ENCODE results near the gene FKBP8. TPM values are rescaled to one million over a fixed set of nuclear protein-coding genes. Genes with fewer than 3 reads are reported as not detected.
A peak's percentile ranks its signal among the peaks of the same experiment; 100 is the strongest.

FKBP8 gene
- total and polyA plus RNA-seq, 12 donors, result 26.3 to 816 (median 265) TPM

DNA sequence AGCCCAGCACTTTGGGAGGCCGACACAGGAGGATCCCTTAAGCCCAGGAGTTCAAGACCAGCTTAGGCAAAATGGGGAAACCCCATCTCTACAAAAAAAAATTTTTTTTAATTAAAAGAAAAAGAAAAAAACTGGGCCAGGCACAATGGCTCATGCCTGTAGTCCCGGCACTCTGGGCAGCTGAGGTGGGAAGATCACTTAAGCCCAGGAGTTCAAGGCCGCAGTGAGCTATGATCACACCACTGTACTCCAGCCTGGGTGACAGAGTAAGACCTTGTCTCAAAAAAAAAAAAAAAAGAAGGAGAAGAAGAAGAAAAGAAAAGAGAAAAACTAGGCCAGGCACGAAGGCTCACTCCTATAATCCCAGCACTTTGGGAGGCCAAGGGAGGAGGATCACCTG lies 25.8 kb downstream of the FKBP8 start:
- no peaks in the 10 kb centered on the region for H3K36me3 ChIP-seq (replicated peaks in 1 of 2)
- H3K9me3 ChIP-seq (replicated peaks in 1 of 3), result no peaks in the 10 kb centered on the region
- no peak for TF ChIP-seq POLR2A (IDR thresholded peaks at IDR 0.05)
- TF ChIP-seq, protein P1, sequence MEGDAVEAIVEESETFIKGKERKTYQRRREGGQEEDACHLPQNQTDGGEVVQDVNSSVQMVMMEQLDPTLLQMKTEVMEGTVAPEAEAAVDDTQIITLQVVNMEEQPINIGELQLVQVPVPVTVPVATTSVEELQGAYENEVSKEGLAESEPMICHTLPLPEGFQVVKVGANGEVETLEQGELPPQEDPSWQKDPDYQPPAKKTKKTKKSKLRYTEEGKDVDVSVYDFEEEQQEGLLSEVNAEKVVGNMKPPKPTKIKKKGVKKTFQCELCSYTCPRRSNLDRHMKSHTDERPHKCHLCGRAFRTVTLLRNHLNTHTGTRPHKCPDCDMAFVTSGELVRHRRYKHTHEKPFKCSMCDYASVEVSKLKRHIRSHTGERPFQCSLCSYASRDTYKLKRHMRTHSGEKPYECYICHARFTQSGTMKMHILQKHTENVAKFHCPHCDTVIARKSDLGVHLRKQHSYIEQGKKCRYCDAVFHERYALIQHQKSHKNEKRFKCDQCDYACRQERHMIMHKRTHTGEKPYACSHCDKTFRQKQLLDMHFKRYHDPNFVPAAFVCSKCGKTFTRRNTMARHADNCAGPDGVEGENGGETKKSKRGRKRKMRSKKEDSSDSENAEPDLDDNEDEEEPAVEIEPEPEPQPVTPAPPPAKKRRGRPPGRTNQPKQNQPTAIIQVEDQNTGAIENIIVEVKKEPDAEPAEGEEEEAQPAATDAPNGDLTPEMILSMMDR (IDR thresholded peaks at IDR 0.05), result no peak
- no peak overlapping the region for H3K4me3 ChIP-seq
- peak in 4 of 7 donors; percentile 52 to 74 (median 62) for DNase-seq
- peaks cover 34 to 65% of the 10 kb centered on the region in 2 donors for H3K4me1 ChIP-seq (replicated peaks in 1 of 2)
- peak overlapping the region in 2 of 5 donors; percentile 8 to 41 for H3K27ac ChIP-seq
- intact Hi-C loops (cut with DNase I), result loop anchor here (5.0 to 10.0 kb wide), 2 partner anchors 50 to 53 kb away; no protein-coding TSS in a partner anchor
- no peaks in the 10 kb centered on the region for H3K27me3 ChIP-seq
- 63 to 69% (median 65%) methylated on average over 4 of the region's 4 CpGs for WGBS, 4 donors

DNA sequence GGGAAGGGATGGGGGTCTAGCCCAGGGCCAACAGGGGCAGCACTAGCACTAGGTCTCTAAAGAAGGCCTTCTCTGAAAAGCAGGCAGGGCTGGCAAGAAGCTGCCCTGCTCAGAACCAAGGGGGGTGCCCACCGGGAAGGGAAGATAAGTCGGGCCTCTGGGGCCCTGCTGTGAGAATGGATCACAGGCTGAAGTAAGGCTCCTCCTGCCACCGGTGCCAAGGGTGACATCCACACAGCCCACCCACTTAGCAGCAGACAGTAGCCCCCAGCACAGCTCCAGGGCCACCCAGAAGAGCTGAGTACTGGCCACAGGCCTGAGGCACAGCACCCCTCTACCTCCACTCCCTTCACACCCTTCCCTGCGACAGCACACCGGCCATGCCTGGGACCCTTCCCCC lies 27.4 kb downstream of the FKBP8 start:
- no peak overlapping the region for H3K4me3 ChIP-seq
- WGBS, 4 donors, result 81 to 93% (median 86%) methylated on average over 5 of the region's 5 CpGs
- no peaks in the 10 kb centered on the region for H3K27me3 ChIP-seq
- no peaks in the 10 kb centered on the region for H3K9me3 ChIP-seq (replicated peaks in 1 of 3)
- DNase-seq, result no peak
- intact Hi-C loops (cut with DNase I), result loop anchor here (5.0 to 10.0 kb wide), 2 partner anchors 49 to 51 kb away; no protein-coding TSS in a partner anchor
- H3K36me3 ChIP-seq (replicated peaks in 1 of 2), result no peaks in the 10 kb centered on the region
- no peak for TF ChIP-seq POLR2A (IDR thresholded peaks at IDR 0.05)
- TF ChIP-seq, protein P1 (IDR thresholded peaks at IDR 0.05), result no peak
- peaks cover 34 to 64% of the 10 kb centered on the region in 2 donors for H3K4me1 ChIP-seq (replicated peaks in 1 of 2)
- H3K27ac ChIP-seq, result peak overlapping the region in 3 of 5 donors; percentile 54 to 92 (median 87)

DNA sequence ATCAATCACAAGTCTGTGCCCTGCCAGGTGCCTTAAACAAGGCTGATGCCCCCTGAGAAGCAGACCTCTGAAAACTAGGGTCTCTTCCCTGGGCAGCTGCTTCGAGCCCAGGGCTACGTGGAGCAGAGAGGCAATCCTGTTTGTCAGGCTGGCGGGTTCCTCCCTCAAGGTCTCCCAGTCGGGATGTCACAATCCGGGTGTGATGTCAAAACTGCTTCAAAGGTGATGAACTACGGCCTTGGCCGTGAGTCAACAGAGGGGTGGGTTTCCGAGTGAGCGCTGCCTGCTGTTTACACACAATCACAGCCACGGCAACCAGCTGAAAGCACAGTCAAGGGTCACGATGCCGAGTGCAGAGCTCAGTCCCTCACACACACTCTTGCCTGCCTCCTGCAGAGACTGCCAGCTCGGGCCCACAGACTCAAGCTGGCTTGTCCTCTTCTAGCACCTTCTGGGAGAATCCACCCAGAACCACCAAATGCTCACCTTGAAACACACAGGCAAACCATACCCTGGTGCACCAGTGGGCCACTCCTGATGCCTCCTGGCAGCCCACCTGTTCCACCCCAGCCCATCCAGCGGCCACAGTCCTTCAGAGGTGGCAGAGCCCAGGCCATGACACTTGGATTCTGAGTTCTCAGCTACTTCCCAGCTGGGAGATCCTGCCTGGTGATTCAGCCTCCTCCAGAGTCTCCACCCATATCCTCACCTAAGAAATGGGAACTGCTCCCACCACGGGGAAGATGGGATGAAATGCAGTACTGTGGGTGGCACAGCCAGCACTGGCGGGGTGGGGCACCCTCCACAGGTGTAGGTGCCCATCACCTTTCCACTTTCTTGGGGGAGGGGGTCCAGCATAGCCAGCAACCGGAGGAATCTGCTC lies 28.3 kb downstream of the FKBP8 start:
- WGBS, 4 donors, result 23 to 56% (median 36%) methylated on average over 2 to 17 of the region's 17 CpGs
- peak; percentile 80 to 97 (median 92) for DNase-seq
- TF ChIP-seq POLR2A (IDR thresholded peaks at IDR 0.05), result peak in 1 of 2 donors; percentile 17
- TF ChIP-seq, protein P1 (IDR thresholded peaks at IDR 0.05), result no peak
- Histone ChIP-seq H3K27me3 (no peaks in the 10 kb centered on the region), H3K36me3 (replicated peaks in 1 of 2) (no peaks in the 10 kb centered on the region), H3K4me3 (no peak overlapping the region), H3K4me1 (replicated peaks in 1 of 2) (peaks cover 25 to 60% of the 10 kb centered on the region in 2 donors), H3K27ac (peak overlapping the region; percentile 36 to 92 (median 54)), H3K9me3 (replicated peaks in 1 of 3) (no peaks in the 10 kb centered on the region)
- intact Hi-C loops (cut with DNase I), result loop anchor here (5.0 to 10.0 kb wide), 2 partner anchors 48 to 50 kb away; no protein-coding TSS in a partner anchor

DNA sequence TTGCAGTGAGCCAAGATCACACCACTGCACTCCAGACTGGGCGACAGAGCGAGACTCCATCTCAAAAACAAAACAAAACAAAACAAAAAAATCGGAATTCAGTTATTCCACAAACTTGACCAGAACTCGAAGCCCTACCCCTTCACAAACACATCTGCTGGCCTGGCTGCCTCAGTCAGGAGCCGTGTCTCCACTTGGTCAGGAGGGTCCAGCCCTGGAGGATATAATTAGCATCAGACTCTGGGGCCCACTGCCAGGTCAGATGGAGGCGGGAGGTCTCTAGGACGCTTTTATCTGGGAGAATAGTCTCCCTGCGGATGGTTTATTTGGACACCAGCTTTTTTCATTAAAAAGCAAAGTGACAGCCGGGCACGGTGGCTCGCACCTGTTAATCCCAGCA lies 29.5 kb downstream of the FKBP8 start:
- DNase-seq, result peak in 1 of 7 donors; percentile 40
- Histone ChIP-seq H3K4me1 (replicated peaks in 1 of 2) (peaks cover 18 to 56% of the 10 kb centered on the region in 2 donors), H3K27me3 (no peaks in the 10 kb centered on the region), H3K27ac (peak overlapping the region in 2 of 5 donors; percentile 47 to 87), H3K4me3 (no peak overlapping the region), H3K9me3 (replicated peaks in 1 of 3) (no peaks in the 10 kb centered on the region), H3K36me3 (replicated peaks in 1 of 2) (no peaks in the 10 kb centered on the region)
- 69 to 88% (median 81%) methylated on average over 11 of the region's 11 CpGs for WGBS, 4 donors
- TF ChIP-seq, protein P1 (IDR thresholded peaks at IDR 0.05), result no peak
- TF ChIP-seq POLR2A (IDR thresholded peaks at IDR 0.05), result no peak
- intact Hi-C loops (cut with DNase I), result loop anchor here in 1 of 2 donors (10.0 kb wide), 1 partner anchor 49 kb away; no protein-coding TSS in a partner anchor

Data from adrenal gland (tissue), 12 donors.